ENCODE measurements around the gene MOCS3. TPM values are rescaled to one million over a fixed set of nuclear protein-coding genes. Genes with fewer than 3 reads are reported as not detected.
A peak's percentile ranks its signal among the peaks of the same experiment; 100 is the strongest.

The MOCS3 gene
- total RNA-seq, 2 donors from 2014 or later, result 2.7 to 3.5 TPM

DNA sequence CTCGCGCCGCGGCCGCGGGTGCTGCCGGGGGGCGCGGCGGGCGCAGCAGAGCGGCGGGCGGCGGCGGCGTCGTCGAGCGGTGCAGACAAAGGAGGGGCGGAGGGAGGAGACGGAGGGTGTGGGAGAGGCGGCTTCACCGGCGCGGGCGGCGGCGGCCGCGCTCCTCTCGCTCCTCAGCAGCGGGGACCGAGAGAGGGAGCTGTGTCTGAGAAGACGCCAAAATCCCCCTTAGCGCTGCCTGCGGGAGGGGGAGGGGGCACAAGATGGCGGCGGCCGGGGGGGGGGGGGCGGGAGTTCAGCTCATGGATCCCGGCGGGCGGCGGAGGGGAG, 27.7 kb upstream of the MOCS3 start:
- DNase-seq (ENCODE audit: low spot score), result no peak
- intact Hi-C loops (cut with DNase I), result no loop called here

DNA sequence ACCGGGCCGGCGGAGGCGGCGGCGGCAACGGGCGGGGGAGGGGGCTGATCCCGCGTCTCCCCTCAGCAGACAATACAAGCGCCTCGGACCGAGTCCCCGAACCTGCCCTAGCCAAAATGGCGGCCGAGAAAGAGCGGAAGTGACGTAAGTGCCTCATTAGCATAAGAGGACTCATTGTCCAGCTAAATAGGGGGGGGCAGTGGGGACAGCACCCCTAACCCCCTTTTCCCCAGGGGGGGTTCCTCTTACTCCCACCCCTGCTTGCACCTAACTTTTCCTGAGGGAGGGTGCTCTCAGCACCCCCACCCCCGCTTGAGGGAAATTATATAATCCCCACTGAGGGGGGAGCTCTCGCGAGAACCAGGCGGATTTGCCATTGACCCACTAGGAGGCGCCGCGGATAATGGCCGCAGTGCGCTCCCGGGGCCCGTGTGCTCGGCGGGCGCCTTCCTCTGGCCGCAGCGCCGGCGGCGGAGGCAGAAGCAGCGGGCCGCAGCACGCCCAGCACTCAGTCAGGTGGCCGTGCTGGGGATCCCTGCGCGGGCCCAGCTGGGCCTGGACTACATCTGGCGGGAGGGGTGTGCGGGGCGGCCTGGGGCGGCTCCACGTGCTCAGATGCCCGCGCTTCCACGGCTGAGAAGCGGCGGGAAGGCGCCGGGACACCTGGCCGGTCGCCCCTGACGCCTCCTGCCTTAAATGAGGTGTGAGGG, 27.2 kb upstream of the MOCS3 start, which contains the start of gene ADNP:
Gene ADNP, minus strand, starts transcription at position 132 of the 710 bp plus-strand sequence. CDS start 27,441 bp downstream, outside the sequence.
- intact Hi-C loops (cut with DNase I), result no loop called here
- peak; percentile 97 for DNase-seq (ENCODE audit: low spot score)

DNA sequence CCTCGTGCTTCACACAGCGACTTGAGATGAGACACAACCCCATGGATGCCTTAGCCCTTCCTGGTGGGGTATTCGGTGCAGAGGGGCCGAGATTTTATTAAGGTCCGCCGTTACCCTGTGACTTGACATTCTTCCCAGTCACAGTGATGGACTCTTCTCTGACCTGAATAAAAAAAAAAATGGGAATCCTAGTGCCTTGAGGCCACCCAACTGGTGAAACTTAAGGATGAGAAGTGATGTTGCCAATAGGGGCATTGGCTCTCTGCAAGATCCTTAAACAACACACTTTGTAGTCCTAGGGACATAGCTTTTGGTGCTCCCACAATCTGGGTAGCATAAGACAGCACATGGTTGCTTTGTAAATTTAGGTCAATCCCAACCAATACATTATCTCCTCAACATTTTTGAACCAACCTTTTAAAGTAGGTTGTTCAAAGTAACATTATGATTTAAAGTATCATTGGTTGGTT, 26.6 kb upstream of the MOCS3 start:
- intact Hi-C loops (cut with DNase I), result no loop called here
- no peak for DNase-seq (ENCODE audit: low spot score)

DNA sequence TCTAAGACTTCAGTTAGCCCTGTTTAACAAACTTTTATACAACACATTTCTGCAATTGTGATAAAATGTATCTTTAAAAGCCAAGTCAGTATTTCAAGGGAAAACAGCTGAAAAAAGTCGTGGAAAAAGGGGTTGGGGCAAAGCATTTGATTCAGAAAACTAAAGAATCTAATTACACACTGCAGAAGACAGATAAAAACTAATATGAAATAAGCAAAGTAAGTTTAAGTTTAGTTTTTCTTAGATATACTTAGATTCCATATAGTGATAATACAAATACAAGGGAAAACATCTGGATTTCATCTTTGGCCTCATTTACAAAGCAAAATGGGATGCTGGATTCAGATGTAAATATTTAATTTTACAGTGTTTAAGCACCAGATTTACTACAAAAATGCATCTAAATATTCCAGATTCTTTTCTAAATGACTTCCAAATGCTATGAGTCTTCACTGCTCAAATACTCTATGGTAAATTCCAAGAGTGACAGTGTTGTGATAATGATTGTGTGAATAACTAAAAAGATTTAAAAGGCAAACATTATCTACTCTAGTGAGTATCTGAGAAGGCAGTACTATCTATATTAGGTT, 25.8 kb upstream of the MOCS3 start:
- DNase-seq (ENCODE audit: low spot score), result no peak
- intact Hi-C loops (cut with DNase I), result no loop called here

DNA sequence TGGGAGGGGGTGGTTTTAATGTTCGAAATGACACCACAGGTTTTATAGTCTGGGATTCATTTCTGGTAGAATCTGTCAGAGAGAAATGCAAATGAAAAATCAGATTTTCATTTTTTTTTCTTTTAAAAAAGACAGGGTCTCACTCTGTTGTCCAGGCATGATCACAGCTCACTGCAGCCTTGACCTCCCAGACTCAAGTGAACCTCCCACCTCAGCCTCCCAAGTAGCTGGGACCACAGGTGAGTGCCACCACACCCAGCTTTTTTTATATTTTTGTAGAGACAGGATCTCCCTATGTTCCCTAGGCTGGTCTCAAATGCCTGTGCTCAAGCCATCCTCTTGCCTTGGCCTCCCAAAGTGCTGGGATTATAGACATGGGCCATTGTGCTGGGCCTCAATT, 25.0 kb upstream of the MOCS3 start:
- no peak for DNase-seq (ENCODE audit: low spot score)
- intact Hi-C loops (cut with DNase I), result no loop called here

DNA sequence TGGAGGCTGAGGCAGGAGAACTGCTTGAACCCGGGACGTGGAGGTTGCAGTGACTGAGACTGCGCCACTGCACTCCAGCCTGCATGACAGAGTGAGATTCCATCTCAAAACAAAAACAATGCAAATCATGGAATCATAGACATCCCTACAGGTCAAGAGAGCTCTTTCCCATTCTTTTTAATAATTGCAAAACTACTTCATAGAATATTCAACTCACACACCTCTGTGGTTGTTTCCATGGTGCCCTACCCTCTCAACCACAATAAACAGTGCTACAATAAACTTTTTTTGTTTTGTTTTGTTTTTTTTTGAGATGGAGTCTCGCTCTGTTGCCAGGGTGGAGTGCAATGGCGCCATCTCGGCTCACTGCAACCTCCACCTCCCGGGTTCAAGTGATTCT, 15.5 kb upstream of the MOCS3 start:
- no peak for DNase-seq (ENCODE audit: low spot score)
- intact Hi-C loops (cut with DNase I), result no loop called here

DNA sequence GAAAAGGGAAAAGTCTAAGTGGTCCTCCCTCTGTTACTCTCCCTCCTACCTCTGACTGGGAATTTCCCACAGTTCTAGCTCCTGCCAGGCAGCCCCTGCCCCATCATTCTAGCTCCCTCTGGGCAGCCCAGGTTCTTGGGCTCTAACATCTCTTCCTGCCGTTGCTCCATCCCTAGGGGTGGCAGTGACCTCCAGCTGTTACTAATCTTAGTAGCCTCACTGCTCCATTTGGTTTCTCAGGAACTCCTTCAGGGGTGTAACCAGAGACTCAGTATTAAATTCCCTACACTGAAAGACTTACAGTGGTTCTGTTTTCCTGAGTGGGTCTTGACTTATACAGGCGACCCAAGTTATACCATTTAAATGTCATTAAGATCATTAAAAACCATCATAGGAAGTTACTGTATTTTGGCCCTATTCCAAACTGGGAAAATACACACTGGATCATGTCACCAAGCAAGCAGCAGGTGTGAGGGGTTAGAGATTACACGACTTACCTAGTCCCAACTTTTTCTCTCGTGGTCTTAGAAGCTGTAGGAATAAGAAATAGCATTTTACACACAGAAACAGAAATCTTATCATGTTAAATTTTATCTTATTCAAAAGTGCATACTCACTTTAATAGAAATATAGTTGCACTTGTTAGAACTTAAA, 10.4 kb upstream of the MOCS3 start:
- intact Hi-C loops (cut with DNase I), result no loop called here
- no peak for DNase-seq (ENCODE audit: low spot score)

DNA sequence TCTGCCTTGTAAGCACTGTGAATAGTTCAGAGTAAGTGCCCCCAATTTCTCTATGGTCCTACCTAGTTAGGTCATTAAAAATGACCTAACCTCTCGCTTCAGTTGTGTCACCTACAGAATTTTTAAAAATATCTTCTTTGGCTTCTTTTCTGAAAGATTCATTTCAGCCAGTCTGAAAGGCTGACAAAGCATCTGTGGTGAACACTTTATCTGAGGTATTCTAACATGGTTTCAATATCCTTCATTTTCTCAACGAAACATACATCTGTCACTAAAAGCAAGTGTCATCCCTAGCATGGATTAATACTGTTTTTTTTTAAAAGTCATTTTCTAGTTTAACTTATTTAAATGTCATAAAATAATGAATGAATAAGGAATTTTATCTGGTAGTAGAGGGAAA, 5.4 kb upstream of the MOCS3 start:
- DNase-seq (ENCODE audit: low spot score), result no peak
- intact Hi-C loops (cut with DNase I), result no loop called here

DNA sequence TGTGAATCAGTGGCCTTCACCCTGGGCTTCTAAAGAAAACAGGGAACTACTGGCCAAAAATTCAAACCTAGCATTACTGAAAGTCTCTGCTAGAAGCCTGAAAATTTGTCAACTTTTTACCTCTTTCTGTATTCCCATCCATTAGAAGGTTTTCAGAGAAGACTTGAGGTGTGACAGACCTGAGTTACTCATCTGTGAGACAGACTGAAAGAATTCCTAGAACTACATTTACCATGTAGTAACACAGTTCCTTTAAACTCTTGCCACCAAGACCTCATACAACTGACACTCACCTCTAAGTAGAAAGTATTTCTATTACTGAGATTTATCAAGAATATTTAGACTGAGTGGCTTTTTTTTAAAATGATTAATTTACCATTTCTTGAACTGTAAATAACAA, 4.8 kb upstream of the MOCS3 start:
- intact Hi-C loops (cut with DNase I), result no loop called here
- no peak for DNase-seq (ENCODE audit: low spot score)

DNA sequence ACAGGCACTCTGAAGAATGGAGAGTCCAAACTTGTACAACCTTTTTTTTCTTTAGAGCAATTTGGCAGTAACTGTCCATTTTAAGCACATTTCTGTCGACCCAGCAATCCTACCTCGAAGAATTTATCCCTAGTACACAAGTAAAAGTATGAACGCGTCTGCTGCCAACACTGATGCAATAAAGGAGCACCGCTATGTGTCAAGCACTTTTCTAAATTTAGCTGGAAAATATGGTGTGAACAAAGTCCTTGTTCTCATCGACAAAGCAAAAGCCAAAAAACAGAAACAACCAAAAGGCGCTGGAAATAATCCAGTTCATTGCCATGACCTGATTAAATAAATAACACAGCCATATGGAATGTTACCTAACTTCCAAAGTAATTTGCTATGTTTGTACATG, 1.3 kb upstream of the MOCS3 start:
- DNase-seq (ENCODE audit: low spot score), result no peak
- intact Hi-C loops (cut with DNase I), result no loop called here

DNA sequence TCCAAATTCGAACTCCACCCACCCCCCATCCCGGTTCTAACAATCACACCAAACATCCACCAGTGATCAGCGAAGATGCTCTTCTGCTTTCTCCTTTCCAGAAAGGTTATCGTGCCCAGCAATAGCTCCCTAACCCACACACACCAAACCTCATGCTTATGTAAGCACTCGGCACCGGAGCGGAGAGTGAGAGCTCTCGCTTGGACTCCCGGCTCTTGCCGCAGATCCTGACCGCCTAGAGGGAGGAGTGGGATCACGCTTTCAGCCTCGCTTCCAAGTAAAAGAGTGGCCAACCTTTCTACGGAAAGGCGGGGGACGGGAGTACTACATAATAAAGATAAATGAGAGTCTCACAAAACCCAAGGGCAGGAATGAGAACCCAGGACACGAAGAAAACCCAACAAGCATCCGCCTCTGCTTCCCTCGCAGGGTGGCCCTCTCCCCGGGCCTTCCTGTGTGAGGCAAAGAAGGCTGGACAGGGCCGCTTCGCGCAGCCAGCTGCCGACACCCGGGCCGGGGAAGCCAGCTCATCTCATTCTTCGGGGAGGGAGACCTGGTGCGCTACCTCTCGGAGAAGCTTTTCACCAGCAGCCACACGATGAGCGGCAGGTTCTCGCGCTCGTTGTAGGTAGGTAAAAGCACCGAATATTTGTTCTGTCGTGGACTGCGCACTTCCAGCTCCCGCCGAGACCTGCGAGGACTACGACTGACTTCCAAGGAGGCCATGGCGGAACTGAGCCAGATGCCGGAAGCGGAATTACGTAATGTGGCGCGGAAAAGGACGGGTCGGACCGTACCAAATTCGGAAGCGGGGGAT, 612 bp upstream of the MOCS3 start, which contains the start of gene DPM1:
Gene DPM1, minus strand, starts transcription at position 735 of the 817 bp plus-strand sequence. Its CDS starts 9 bp downstream, at position 726.
- peak; percentile 96 for DNase-seq (ENCODE audit: low spot score)
- intact Hi-C loops (cut with DNase I), result no loop called here

DNA sequence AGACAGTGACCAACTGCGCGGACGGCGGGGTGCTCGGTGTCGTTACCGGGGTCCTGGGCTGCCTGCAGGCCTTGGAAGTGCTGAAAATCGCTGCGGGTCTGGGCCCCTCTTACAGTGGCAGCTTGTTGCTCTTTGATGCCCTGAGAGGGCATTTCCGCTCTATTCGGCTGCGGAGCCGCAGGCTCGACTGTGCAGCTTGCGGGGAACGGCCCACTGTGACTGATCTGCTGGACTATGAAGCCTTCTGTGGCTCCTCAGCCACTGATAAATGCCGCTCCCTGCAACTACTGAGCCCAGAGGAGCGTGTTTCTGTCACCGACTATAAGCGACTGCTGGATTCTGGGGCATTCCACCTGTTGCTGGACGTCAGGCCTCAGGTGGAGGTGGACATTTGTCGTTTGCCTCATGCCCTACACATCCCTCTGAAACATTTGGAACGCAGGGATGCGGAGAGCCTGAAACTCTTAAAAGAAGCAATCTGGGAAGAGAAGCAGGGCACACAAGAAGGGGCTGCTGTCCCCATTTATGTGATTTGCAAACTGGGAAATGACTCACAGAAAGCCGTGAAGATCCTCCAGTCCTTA, 1.0 kb downstream of the MOCS3 start:
- no peak for DNase-seq (ENCODE audit: low spot score)
- intact Hi-C loops (cut with DNase I), result no loop called here

DNA sequence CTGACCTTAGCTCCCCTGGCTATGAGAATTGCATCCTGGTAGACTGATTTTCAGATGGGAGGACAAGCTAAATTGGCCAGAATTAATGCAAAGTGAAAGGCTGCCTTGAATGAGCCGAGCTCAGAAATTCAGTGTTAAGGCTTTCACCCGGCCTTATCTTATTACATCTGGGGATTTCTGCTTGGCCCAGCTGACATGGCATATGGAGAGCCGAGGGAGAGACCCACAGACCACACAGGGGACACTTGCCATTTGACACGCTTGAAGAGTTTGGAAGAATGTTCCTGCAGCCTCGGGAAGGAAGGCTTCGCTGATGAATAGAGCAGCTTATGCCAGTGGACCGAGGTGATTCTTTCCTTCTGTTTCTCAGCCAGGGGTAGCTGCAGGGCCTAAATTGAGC, 9.0 kb downstream of the MOCS3 start:
- no peak for DNase-seq (ENCODE audit: low spot score)
- intact Hi-C loops (cut with DNase I), result no loop called here

DNA sequence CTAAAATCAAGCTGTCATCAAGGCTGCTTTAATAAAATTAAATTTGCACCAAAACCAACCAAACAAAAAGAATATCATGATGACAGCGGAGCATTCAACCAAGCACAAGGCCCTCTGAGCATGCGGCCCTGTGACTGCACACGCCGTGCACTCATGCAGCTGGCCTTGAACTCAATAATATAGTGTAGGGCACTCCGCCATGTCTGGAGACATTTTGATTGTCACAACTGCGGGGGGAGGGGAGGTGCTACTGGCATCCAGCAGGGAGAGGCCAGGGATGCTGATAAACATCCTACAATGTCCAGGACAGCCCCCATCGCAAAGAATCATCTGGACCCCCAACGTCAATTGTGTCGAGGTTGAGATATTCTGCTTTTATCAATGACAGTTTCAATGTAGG, 9.7 kb downstream of the MOCS3 start:
- intact Hi-C loops (cut with DNase I), result no loop called here
- no peak for DNase-seq (ENCODE audit: low spot score)

DNA sequence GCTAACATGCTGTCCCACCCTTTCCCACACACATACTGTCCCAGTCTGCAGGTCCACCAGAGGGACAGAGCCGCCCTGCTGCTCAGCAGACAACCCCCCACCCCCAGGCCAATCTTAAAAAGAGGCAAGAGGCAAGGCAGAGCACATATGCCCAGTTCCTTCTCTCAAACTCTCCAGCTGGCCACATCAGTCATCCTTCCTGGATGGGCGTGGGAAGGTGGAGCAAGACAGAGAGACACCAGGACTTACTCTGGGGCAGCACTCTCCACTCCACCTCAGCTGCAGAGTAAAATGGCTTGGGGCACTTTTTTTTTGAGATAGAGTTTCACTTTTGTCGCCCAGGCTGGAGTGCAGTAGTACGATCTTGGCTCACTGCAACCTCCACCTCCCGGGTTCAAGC, 10.8 kb downstream of the MOCS3 start:
- DNase-seq (ENCODE audit: low spot score), result no peak
- intact Hi-C loops (cut with DNase I), result no loop called here

DNA sequence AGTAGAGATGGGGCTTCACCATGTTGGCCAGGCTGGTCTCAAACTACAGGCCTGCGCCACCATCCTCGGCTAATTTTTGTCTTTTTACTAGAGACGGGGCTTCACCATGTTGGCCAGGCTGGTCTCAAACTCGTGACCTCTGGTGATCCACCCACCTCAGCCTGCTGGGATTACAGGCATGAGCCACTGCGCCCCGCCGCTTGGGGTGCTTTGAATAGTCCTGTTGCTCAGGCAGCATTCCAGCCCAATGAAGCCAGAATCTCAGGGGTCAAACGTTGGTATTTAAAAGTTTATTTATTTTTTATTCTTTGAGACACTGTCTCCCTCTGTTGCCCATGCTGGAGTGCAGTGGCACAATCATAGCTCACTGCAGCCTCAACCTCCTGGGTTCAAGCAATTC, 11.3 kb downstream of the MOCS3 start:
- intact Hi-C loops (cut with DNase I), result no loop called here

DNA sequence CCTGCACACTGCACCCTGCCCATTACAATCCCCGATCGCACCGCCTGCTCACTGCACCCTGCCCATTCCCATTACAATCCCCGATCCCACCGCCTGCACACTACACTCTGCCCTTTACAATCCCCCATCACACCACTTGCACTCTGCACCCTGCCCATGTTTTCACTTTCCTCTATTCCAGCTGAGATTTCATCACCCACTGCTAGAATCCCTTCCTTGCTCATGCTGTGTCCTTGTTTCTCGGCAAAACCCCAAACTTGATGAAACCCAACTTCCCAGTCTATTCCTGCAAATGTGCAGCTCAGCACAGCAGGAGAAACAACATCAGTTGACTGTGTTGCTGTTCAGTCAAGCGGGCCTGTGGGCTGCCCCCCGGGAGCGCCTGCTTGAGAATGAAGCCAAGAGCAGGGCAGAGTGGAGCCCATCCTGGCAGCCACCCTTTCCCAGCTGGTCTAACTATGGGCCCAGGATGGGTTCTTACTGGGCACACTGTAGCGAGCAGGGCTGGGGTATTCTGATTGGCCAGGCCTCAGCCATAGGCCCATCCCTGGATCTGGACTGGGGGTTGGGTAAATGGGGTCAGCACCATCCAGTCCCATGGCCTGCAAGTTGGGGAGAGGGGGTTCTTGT, 17.2 kb downstream of the MOCS3 start:
- intact Hi-C loops (cut with DNase I), result no loop called here
- no peak for DNase-seq (ENCODE audit: low spot score)

More for the DNA sequence above, 11.3 kb downstream of the MOCS3 start:
- no peak for DNase-seq (ENCODE audit: low spot score)

DNA sequence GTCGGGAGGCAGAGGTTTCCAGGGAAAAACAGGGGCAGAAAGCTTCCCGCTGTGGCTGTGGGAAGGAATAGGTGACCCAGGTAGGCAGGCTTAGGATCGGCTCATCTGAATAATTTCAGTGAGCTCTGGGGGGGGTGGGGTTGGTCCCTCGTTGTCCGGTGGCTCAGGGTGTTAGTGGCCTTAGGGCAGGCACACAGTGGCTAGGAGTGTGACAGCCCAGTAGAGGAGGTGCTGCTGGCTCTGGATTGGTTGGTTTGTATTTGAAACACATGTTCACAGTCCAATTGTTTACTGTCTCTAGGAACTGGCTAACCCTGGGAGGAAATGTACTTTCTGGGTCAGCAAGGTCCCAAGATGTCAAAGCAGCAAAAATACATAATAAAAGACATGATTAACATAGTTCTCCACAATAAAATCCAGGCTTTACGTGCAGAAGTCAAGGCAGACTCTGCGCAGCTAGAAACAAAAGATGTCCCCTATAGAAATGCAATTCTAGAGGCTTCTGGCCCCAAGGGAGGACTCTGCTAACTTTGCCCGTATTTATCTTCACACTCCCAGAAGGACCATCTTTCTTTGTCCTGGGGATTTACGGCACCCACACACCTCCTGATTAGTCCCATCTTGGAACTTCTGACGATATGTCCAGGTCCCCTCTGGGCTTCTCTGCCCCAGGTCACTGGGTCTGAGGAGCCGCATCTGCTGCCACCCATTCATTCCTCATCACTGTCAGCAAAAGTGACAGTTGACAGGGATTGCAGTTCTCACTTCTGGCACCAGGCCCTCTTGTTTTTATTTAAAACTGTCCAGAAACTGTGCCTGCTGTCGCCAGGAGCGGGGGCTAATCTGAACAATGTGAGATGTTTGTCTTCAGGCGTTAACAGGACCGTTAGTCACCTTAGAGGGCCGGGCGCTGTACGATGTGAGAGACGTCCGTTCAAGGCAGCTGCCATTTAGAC, 18.7 kb downstream of the MOCS3 start:
- no peak for DNase-seq (ENCODE audit: low spot score)
- intact Hi-C loops (cut with DNase I), result no loop called here
